ENCODE data around the gene THPO. TPM values are rescaled to one million over a fixed set of nuclear protein-coding genes. Genes with fewer than 3 reads are reported as not detected.

The THPO gene
- total and polyA plus RNA-seq, 9 of the 15 experiments (the other 6 are each of a cell fraction or from before 2014, with no cell fraction given): 0.11 to 1.1 (median 0.35) TPM; not detected in 1

DNA sequence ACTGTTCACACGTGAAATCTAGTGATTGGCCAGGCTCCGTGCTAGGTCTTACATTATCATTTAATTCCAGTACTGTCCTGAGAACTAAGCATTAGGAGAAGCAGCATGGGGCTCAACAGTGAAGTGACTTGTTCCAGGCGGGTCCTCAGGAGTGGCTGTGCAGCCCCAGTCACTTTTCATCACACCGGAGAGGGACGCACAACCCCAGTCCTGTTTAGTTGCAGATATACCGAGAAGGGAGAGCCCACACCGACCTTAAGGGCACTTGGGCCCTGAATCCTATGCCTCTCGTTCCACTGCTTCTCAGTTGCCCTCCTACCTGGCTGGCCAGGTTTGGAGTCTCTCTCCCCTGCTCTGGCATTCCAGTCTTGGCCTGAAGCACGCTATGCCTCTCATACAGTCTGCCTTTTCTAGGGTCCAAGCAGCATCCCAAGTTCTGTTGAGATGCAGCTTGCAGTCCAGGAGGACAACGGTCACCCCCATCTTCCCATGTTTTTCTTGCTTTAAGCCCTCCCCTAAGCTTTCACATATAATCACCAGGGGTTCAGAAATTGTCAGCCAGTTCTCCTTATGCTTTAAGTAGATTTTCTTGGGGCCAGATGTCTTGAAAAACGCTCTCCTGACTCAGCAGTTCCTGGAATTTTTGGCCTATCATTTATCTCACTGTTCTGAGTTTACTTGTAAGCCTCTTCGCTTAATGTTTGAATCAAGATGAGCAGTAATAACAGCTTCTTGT, 30.5 kb downstream of the THPO start (continued):
- TF ChIP-seq CAMTA2 (CRISPR knock-in tag; conservative IDR thresholded peaks at IDR 0.05): 0 out of 2 replicates have a peak, but pooled peaks have one; percentile 45

DNA sequence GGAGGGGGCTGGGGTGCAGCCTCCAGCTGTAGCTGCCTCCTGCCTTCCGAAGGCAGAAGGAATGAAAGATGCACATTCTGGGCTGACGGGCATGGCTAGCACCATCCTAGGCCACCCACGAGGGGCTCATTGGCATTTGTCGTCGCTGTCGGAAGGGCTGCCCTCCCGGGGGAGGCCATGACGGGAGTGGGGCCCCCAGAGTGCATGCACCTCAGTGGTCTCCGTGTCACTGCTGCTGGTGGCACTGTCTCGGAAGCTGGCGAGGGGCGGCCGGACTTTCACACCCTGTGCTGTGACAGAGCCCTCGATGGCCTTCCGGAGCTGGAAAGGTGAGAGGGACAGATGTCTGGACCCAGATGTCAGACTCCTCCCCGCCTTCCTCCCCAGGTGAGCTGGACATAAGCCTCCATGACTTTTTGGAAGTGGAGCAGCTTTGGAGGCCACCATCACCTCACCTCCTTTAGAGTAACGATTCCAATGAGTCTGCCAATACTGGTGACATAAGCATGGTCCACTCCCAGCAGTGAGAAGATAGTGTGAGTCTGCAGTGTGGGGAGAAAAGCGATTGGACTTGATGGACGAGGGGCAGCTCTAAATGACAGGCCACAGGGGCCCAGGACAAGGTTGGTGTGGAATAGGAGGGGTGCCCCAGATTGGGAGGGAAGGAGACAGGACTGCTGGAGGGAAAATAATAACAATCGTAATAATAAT, 31.4 kb downstream of the THPO start:
- peak; percentile 56 for TF ChIP-seq POLR2G (IDR thresholded peaks at IDR 0.05; ENCODE audit: low read depth, low read length)
- peak; percentile 18 for TF ChIP-seq RBBP5 (IDR thresholded peaks at IDR 0.05; ENCODE audit: borderline replicate concordance, insufficient read depth, low read length, poor library complexity, severe bottlenecking)
- peak; percentile 16; the same call in 1 of the 2 replicates for TF ChIP-seq ZNF592 (IDR thresholded peaks at IDR 0.05)
- no peak for TF ChIP-seq ZNF280A (IDR thresholded peaks at IDR 0.05; ENCODE audit: low read depth, partially characterized antibody)
- in situ Hi-C loops (cut with MboI): no loop called here

More for the DNA sequence above, 31.4 kb downstream of the THPO start:
- peak overlapping the region; percentile 60 to 75 for H3K9ac ChIP-seq (ENCODE audit: insufficient read depth in 1 of 2, low read depth in 2 of 2, low read length in 2 of 2)
- H3K36me3 ChIP-seq (ENCODE audit: control insufficient read depth, insufficient read depth, low read length): peaks cover 53% of the 10 kb centered on the region; the same call in 2 of the 3 replicates
- BruUV-seq (replicated peaks): no TSS peak
- no peak overlapping the region for H3K4me3 ChIP-seq
- ChIA-PET CTCF (ENCODE audit: low intra/inter-chr PET ratio) (no interaction called here), POLR2A (interaction anchor here (0.7 kb wide), 1 partner anchor 10 kb away, joined by 3 read pairs; no protein-coding TSS in a partner anchor)
- H3K4me1 ChIP-seq (replicated peaks in 1 of 2; ENCODE audit: control insufficient read depth in 2 of 2, insufficient read depth in 2 of 2, low read length in 2 of 2): peaks cover 56 to 64% of the 10 kb centered on the region in 2 experiments
- peaks cover 6% of the 10 kb centered on the region for H3K9me1 ChIP-seq (ENCODE audit: control insufficient read depth, insufficient read depth, low read length)
- H3K79me2 ChIP-seq (ENCODE audit: control insufficient read depth, insufficient read depth, low read length): peaks cover 8% of the 10 kb centered on the region; the same call in 2 of the 3 replicates
- WGBS (ENCODE audit: insufficient coverage, low coverage, missing lambda C conversion rate): 79% methylated on average over 19 of the region's 20 CpGs
- FAIRE-seq (no peak), ATAC-seq (peak; percentile 3; the same call in 1 of the 3 replicates), DNase-seq (ENCODE audit: extremely low read depth in 1 of 4, low spot score in 3 of 4) (peak in 1 of 4 experiments; percentile 32)
- H3K4me2 ChIP-seq (ENCODE audit: insufficient read depth, low read length): peak overlapping the region; percentile 79
- H3K27me3 ChIP-seq (ENCODE audit: control insufficient read depth in 2 of 2, insufficient read depth in 2 of 2, low read length in 2 of 2): no peaks in the 10 kb centered on the region
- H3K9me3 ChIP-seq (replicated peaks; ENCODE audit: control insufficient read depth, insufficient read depth, low read depth, low read length): no peaks in the 10 kb centered on the region
- H2AFZ ChIP-seq (ENCODE audit: low read depth, low read length): no peak overlapping the region
- peak overlapping the region; percentile 88 for H3K27ac ChIP-seq (ENCODE audit: extremely low read depth, low read depth, low read length)
- intact Hi-C loops (cut with micrococcal nuclease): no loop called here
- H4K20me1 ChIP-seq (replicated peaks; ENCODE audit: control insufficient read depth, insufficient read depth, low read length): no peaks in the 10 kb centered on the region

Data from K562 (cell line).